ENCODE measurements around the gene CUBN.

The CUBN gene

DNA sequence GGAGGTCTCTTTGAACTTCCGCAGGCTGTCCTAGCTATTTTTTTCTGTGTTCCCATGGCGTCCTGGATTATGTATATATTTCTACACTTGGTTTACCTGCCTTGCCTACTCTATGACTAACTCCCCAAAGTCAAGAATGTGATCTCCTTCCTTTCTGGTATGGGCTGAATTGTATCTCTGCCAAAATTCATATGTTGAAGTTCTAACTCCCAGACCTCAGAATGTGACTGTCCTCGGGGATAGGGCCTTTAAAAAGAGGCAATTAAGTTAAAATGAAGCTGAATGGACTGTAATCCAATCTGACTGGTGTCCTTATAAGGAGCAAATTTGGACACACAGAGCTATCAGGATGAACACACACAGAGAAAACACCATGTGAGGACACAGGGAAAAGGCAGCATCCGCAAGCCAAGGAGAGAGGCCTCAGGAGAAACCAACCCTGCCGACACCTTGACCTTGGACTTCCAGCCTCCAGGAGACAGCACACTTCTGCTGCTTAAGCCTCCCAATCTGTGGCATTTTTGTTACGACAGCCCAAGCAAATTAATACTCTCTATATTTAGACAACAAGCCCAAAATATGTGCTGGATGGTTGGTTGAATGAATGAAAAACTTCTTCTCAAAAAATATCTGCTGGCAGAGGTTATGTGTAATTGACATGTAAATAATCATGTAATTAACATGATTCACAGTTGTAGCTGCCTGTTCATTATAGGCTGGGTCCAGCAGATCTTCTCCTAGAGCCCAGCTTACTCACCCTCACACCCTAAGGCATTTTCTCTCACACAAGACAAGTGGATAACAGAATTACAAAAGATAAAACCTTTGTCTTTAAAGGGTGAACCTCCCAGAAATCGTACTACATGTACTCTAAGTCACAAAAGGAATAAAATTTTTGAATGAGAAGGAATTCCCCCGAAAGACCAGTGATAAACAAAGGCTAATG lies 123.7 kb downstream of the CUBN start:
- DNase-seq, result no peak

DNA sequence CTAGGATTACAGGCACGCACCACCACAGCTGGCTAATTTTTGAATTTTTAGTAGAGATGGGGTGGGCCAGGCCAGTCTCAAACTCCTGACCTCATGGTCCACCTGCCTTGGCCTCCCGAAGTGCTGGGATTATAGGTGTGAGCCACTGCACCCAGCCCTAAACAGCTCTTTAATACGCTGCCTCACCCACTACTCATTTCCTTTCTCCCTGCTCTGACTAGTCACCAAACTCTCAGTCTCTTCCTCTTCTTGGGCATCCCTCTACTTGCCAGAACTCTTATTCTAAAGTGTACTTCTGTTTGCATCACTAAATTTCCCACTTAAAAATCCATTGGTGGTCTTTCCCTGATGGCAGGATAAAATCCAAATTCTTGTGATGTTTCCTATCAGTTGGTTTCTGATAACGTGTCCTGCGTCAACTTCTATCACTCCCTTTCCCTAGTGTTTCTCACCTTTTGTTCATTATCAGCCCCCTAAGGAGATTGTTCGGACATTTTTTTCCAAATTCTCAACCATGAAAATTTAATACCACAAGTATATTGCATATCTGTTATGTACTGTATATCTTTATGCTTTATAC lies 124.7 kb downstream of the CUBN start:
- no peak for DNase-seq

DNA sequence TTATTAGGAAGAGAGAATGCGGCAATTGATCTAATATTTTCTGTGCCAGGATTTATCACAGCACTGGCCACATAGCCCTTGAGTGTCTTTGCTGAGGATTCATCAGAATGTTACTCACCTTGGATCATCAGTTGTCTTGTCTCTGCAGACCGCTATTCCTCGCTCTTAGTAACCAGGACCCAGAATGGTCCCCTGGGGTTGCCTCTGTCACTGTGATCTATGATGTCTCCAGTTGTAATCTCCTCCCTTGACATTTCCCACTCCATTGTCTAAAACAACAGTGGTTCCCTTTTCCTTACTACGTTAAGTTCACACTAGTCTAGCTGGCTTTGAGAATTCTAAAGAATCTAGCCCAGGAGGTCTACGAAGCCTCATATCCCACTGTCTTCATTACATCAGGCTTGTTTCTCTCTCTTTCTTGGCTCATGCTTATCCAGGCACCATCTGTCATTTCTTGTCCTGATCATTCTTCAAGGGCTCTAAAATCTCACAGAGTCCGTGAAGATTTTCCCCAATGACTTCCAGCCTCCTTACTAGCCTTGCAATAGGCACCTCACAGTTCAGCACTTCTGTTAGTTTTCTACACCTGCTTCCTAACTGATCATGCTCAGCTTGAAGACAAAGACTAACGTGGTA lies 125.8 kb downstream of the CUBN start:
- no peak for DNase-seq

DNA sequence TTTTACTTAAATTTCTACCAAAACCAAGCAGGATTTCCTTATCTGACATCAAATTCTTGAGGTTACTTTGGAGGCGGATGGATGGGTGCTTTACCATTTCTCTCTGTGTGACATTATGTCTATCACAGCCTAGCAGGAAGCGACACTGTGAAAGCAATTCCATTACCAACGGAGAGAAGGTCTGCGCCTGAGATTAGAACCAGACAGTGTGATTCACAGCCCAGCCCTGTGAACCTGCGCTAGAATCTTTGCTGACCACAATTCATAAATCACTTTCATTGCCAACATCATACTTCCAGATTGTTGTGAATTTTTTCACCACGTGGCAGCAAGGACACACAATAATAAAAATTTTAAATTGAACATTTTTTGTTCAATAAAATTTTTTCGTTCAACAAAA lies 126.5 kb downstream of the CUBN start:
- DNase-seq, result peak; percentile 82

DNA sequence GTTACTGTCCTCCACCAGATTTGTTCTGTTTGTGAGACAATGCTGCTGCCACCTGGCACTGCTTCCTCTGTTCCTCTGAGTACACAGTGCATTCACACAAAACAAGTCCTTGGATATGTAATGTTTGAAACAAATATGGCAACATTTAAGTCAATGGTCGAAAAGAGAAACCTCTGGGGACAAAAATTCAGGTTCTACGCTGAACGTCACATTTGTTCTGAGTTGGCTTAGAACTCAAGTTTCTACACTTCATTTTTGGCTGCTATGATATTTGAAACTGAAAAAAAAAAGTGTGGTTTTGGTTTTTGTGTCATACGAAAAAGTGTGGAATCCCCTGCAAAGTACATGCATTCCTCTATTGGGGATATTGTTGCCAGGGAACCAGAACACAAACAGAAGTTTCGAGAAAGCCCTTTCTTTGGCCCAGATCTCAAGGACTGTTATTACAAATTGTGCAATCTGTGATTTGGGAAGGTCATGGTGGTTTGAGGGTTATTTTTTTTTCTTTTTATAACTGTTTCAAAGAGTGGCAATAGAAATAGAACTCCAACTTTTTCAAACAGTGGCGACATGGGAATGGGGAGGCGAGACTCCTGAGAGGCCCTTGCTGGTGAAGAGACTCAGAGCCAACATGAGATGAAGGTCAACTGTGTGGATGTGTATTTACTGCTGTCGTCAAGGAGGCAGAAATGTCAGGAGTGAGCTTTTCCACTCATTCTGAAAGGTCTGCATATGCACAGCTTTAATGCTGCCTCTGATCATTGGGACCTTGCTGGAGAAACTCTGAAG lies 127.5 kb downstream of the CUBN start:
- peak; percentile 79 for DNase-seq

DNA sequence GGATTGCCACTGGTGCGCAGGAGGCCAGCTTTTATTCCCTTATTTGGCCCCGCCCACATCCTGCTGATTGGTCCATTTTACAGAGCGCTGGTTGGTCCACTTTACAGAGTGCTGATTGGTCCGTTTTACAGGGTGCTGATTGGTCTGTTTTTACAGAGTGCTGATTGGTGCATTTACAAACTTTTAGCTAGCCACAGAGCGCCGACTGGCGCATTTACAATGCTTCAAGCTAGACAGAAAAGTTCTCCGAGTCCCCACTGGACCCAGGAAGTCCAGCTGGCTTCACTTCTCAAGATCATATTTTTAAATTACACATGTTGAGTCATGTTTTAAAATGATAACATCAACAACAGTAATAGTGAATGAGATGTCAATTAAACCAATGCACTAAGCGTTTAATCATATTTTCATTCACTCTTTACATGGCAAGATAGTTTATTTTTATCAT lies 128.3 kb downstream of the CUBN start:
- DNase-seq, result no peak

DNA sequence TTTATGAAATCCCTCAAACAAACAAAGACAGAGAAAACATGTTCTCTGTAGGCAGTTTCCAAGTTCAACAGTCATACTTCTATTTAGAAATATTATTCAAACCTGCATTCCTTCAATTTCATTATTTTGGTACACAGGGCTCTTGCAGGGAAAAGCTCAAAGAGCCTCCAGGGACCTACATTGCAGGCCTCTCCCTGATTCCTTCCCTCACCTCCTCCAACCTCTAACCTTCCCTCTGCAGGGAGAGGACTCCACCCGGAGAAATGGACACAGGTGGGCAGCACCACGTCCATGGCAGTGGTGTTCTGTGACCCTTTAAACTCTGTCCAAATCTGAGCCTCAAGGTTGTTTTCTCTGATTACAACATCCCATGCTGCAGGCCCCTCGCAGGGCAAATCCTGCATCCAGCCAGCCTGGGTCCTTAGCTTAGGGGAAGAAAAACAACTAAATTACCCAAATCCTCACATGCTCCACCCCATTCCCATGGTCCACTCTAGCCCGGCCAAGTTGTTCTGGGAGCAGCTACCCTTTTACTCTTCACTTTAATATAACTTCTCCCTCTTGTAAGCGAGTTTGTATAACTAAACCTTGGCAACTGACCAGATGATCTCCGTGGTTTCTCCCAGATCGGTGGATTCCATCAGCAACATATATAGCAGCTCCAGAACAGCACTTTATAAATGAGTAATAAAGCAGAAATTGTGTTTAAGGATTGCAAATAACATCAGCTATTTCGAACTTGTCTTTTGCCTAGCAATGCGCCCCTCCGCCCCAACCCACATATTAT lies 129.8 kb downstream of the CUBN start:
- DNase-seq, result no peak

DNA sequence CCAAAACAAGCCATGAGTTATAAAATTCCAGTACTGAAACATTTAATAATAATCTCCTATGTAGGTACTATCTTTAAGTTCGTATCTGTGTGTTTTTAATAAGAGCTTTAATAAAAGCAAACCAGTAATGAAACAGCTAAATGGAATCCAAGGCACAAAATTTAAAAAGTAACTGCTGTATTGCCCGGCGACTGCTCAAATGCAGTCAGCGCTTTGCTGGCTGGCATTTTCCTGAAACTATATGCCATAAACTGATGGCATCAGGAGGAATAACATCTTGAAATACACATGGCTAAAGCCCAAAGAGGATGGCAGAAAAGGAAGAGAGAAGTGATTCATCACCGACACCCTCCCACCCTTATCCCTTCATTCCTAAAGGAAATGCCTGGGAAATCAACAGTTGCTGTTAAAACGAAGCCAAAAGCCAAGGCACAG lies 133.1 kb downstream of the CUBN start:
- DNase-seq, result no peak

DNA sequence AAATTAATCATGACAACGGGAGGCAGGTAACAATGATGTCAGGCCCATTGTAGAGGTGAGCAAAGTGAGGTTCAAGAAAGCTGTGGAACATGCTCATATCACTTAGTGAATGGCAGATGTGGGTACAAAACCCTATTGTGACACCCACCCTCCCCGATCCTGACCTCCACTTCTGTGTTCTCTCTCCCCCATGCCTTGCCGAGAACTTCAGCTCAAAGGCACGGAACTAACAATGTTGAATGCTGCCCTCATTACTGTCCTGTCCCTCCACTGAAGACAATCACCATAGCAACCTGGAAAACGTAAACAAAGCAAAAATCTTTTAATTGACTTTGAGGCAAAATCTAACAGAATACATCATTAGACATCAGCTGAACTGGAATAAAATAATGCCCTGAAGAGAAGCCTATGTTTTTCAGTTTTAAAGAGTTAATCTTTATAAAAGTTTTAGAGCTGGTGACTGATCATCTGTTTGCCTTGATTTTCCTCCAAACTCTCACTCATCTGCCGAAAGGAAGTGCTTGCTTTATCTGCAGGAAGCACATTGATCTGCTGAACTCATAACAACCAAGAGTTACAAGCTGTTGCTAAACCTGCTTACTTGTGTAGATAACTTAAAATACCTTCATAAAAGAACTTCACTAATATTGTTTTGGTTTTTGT lies 133.6 kb downstream of the CUBN start:
- DNase-seq, result peak; percentile 38

DNA sequence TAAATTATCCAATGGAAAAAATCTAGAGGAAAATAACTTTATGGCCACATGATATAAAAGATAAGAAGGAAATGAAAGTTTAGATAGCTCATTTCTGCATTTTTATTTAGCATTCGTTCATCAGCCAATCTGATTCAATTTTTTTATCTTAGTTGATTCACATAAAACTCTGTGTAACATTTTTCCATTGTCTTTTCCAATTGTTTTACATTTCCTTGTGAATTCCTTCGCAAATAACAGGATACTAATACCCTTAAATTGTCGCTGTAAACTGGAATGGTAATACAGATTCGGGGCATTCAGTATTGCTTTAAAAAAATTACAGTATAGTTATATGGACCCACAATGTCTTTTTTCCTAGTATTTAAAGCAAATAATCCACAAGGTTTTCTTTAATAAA lies 136.4 kb downstream of the CUBN start:
- DNase-seq, result no peak

DNA sequence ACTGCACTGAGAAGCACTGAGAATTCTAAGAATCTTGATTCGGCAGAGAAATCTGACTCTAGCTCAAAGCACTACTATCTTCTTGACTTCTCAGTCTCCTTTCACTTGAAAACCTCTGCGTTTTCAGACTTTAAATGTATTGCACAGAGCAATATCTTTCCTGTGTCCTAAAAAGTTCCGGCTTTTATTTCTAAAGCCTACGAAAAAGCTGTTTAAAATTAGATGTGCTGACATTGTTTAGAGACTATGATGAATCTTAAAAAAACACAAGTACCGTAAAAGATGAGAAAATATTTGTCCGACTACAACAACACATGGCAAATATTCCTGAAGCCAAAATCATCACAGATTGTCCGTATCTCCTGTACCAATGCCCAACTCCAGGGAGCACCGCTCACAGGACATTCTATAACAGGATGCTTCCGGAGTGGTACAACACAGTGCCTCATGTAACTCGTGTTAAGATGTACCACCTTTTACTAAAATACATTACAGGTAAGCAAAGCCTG lies 136.9 kb downstream of the CUBN start:
- no peak for DNase-seq

DNA sequence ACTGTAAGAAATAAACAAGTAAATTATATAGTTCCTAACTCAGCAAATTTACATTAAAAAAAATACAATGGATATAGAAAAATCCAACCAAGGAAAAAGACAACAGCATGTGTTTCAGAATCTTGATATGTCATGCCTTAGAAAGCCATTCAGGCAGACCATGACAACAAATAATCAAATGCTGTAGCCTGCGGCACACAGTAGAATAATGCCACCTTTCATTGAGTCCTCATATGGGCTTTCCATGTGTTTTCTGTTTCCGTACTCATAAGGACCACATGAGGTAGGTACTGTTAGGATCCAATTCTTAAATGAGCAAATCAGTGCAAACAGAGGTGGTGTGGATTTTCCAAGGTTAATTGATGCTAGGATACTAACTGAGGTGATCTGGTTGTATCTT lies 138.6 kb downstream of the CUBN start:
- no peak for DNase-seq

DNA sequence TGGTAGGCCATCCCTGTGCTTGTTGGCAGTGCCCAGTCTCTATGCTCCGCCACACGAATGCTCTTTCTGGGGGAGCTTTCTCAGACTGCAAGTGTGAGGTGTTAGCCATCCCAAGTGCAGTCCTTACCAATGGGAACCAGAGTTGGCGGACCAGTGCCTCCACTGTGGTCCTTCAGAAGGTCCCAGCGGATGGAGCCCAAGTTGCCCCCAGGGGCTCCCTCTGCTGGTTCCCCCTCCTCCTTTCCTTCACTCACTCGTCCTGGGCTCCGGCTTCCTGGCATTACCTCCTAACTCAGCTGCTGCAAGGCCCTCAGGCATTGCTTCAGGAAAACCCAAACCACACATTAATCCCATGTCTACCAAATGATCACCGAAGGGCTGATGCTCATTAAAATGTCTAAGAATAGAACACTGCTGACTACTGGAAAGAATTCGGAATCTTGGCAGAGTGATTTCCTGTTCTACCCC lies 139.8 kb downstream of the CUBN start:
- no peak for DNase-seq

DNA sequence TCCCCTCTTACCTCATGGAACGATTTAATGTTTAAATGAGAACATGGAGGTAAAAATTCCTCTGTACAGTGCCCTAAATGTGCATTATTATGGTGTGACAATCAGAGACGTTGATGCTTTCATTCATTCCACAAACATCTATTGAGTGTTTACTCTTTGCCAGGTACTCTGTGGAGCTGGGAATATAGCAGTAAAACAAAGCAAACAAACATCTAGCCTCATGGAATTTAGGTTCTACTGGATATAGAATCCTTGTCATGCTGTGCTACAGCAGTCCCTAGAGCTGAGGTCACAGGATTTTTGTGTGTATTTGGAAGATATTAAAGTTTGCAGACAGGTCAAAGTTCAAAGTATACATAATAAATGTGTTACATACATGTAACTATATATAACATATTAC lies 140.7 kb downstream of the CUBN start:
- DNase-seq, result no peak

DNA sequence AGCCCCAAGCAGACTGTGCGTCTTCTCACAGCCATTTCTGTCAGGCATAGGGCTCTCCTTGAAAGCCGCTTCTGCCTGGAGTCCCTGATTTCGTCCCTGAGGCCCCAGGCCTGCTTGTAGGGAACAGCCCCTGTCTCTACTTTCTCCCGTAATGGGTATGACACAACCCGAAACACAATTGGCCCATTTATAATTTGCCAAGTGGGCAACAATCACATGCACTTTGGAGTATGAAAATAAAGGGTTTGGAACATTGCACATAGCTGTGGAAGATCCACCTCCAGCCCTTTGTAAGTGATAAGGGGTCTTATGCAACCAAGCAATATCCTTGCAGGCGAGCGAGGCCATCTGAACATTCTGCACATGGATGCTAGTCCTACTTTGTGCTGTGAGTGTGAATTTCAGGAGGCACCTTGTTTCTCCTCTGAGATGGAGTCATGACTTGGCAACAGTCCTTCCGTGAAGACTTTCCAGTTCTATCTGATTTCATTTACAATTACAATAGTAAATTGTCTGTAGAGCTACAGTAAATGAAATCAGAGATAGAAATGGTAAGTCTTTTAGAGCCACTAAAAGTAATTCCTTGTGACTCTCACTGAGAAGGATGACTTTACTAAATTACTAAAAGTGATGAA lies 141.5 kb downstream of the CUBN start:
- no peak for DNase-seq

DNA sequence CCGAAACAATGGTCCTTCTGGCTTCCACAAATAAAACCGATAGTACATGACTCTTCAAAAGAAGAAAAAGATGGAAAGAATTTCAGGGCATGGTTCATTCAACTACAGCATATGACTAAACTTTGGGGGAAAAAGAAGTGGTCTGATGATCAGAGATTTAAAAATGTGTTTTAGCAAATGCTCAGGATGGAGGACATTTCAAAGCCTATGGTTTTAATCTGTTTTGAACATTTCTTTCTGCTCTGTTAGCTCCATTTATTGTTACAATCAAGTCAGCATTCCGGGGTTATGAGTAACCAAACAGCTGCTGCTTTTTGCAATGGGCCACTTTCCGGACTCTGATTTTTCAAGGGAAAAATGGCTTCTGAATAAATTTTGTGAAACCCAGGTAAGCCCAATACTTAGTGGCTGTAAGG lies 142.4 kb downstream of the CUBN start:
- DNase-seq, result no peak

DNA sequence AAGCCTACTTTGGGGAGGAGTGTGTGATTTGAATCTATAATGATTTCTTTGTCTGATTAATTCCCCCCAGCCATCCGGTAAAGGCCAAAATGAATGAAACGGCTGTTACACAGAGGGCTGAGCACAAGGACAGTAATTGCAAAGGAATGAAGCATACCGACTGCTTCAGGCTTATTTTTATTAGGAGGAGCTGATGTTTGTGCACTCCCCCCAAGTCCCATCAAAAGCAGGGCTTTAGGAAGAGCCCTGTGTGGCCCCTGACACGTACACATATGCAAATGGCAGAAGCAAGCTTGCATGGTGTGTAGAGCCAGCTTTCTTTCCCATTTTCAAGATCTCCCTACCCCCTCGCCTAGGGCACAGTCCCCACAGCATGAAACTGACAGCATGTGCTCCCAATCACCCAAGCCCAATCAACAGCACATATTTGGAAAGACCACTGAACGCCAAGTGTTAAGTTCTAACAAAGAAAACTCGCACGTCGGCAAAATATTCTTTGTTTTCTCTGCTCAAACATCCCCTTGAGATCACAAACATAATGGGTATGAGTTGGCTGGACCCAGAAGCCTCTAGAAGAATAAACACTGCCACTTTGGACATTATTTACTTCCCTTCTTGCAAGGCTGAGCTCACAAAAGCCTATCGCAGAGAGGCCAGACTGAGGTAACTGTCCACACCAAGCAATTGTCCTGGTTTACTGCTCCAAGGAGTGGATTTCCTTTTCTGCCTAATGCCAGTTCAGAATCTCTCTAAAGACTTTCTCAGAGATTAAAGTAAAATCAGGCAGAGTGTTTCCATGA lies 143.0 kb downstream of the CUBN start:
- no peak for DNase-seq

DNA sequence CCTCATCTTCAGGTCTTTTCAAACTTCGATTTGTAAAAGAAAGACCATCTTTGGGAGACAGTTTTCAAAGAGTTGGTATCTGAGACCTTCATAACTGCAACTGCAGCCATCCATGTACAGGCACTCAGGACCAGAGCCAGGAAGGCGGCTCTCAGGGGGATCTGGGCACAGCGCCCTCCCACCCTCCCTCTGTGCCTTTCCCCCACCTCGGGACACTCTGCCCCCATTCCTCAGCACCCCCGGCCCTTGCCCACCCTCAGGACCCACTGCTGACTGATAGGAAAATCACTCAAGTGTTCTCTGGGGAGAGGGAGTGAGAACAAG lies 143.6 kb downstream of the CUBN start:
- no peak for DNase-seq

DNA sequence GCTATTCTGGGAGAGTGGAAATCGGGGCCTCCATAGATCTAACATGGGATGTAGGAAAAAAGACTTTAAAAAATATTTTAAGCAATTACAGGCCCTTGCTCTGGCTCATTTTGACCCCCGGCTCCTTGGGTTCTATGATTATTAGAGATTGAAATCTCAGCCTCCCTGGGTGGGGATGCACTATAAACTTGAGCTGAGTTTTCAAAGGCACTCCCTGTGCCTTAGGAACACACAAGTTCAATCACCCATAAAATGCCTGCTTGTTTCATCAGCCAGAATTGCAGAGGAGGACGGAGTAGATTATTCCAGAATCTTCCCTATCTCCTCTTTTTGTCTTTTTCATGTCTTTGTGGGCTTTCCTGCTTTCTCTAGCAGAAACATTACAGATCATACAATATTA lies 145.4 kb downstream of the CUBN start:
- no peak for DNase-seq

DNA sequence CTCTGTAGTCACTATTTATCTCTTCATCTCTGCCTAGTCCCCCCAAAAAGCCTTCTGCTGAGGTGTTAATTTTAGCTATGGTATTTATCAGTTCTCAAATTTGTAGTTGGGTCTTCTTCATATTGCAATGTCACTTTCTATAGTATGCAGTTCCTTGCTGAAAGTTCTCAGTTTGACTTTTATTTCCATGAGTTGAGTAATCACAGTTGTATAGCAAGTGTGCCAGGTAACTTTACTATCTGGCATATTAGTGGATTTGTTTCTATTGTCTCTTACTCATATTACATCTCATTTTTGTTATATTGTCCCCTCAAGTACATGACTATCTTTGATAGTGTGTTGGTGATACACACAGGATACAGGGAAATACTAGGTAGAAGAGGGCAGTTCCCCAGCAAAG lies 152.8 kb downstream of the CUBN start:
- no peak for DNase-seq
